IMR-90 (cell line): ENCODE results near the gene SLC2A8.

ENCODE experiments used
- CEBPB ChIP-seq: IDR thresholded peaks from 2 replicates; pipeline ENCODE4 v1.6.1; 2012; ENCODE audit warnings: low read depth, low read length, improper control_type of control experiment
- CTCF ChIP-seq: conservative IDR thresholded peaks from 2 replicates; pipeline ENCODE4 v1.5.1; 2012; ENCODE audit warnings: mild to moderate bottlenecking, low read depth, low read length, improper control_type of control experiment
- MAZ ChIP-seq: IDR thresholded peaks from 2 replicates; pipeline ENCODE4 v1.6.1; 2012; ENCODE audit warnings: low read depth, mild to moderate bottlenecking, low read length, improper control_type of control experiment, moderate library complexity, borderline replicate concordance
- POLR2A ChIP-seq: IDR thresholded peaks from 2 replicates; pipeline ENCODE4 v1.6.1; 2012; ENCODE audit warnings: mild to moderate bottlenecking, low read depth, low read length
- RAD21 ChIP-seq: IDR thresholded peaks from 2 replicates; pipeline ENCODE4 v1.6.1; 2012; ENCODE audit warnings: low read length, improper control_type of control experiment
- SMC3 ChIP-seq: fragments of 150-350 bp; IDR thresholded peaks from 2 replicates; pipeline ENCODE4 v1.6.1; 2016; ENCODE audit warnings: low read depth, mild to moderate bottlenecking, antibody characterized with exemption, low read length, moderate library complexity
- USF2 ChIP-seq: fragments of 150-350 bp; IDR thresholded peaks from 2 replicates; pipeline ENCODE4 v1.6.1; 2017; ENCODE audit warnings: mild to moderate bottlenecking, antibody characterized with exemption, low read length, low read depth

- TF ChIP-seq CTCF (no peak), POLR2A (no peak), MAZ (no peak), RAD21 (no peak), SMC3 (no peak), CEBPB (no peak), USF2 (no peak)
Observed at GRCh38 chr9:127448112-127448805, 51.3 kb downstream of the SLC2A8 start.
